ENCODE measurements around the gene FZD2.
"Not testable (repeated sequence)": the region's sequence is repeated elsewhere in the genome, so short reads cannot be mapped to it uniquely, and the experiment has no call there.

Gene FZD2

GRCh38 chr17:44584443-44584842 is 27.2 kb downstream of the FZD2 start:
- H3K4me3 ChIP-seq (replicated peaks; ENCODE audit: low read depth, low read length): no peak overlapping the region
- DNase-seq (ENCODE audit: low read depth): no peak
- no peak for TF ChIP-seq CTCF (IDR thresholded peaks at IDR 0.05; ENCODE audit: low read length, missing control alignments)

- H3K4me3 ChIP-seq (replicated peaks; ENCODE audit: low read depth, low read length): no peak overlapping the region
- no peak for TF ChIP-seq CTCF (IDR thresholded peaks at IDR 0.05; ENCODE audit: low read length, missing control alignments)
- DNase-seq (ENCODE audit: low read depth): no peak
Observed at GRCh38 chr17:44585315-44585714, 28.0 kb downstream of the FZD2 start.

- TF ChIP-seq CTCF (IDR thresholded peaks at IDR 0.05; ENCODE audit: low read length, missing control alignments): no peak
Observed at GRCh38 chr17:44587339-44587738, 30.1 kb downstream of the FZD2 start.

GRCh38 chr17:44589316-44590071 is 32.2 kb downstream of the FZD2 start:
- no peak overlapping the region for H3K4me3 ChIP-seq (replicated peaks; ENCODE audit: low read depth, low read length)
- peak; percentile 28 for DNase-seq (ENCODE audit: low read depth)
- TF ChIP-seq CTCF (IDR thresholded peaks at IDR 0.05; ENCODE audit: low read length, missing control alignments): no peak

More at GRCh38 chr17:44587339-44587738, 30.1 kb downstream of the FZD2 start:
- no peak overlapping the region for H3K4me3 ChIP-seq (replicated peaks; ENCODE audit: low read depth, low read length)
- peak; percentile 93 for DNase-seq (ENCODE audit: low read depth)

- DNase-seq (ENCODE audit: low read depth); H3K4me3 ChIP-seq (replicated peaks; ENCODE audit: low read depth, low read length): not testable (repeated sequence)
Observed at GRCh38 chr17:44590072-44590462, 32.8 kb downstream of the FZD2 start.

GRCh38 chr17:44590762-44591161 is 33.5 kb downstream of the FZD2 start:
- H3K4me3 ChIP-seq (replicated peaks; ENCODE audit: low read depth, low read length); DNase-seq (ENCODE audit: low read depth): not testable (repeated sequence)

- no peak for TF ChIP-seq CTCF (IDR thresholded peaks at IDR 0.05; ENCODE audit: low read length, missing control alignments)
- H3K4me3 ChIP-seq (replicated peaks; ENCODE audit: low read depth, low read length): no peak overlapping the region
- no peak for DNase-seq (ENCODE audit: low read depth)
Observed at GRCh38 chr17:44591206-44591605, 33.9 kb downstream of the FZD2 start.

- DNase-seq (ENCODE audit: low read depth): no peak
- TF ChIP-seq CTCF (IDR thresholded peaks at IDR 0.05; ENCODE audit: low read length, missing control alignments): no peak
- H3K4me3 ChIP-seq (replicated peaks; ENCODE audit: low read depth, low read length): no peak overlapping the region
Observed at GRCh38 chr17:44593156-44593555, 35.9 kb downstream of the FZD2 start.
